GM15510 (cell line): Measurements from ENCODE around the gene KCNC2.

Experiments
- POLR2A ChIP-seq: IDR thresholded peaks from 3 replicates; pipeline ENCODE4 v1.6.1; 2011; ENCODE audit warnings: borderline replicate concordance; ENCODE audit not compliant: insufficient read length; ENCODE audit errors: extremely low read depth

KCNC2 gene

DNA sequence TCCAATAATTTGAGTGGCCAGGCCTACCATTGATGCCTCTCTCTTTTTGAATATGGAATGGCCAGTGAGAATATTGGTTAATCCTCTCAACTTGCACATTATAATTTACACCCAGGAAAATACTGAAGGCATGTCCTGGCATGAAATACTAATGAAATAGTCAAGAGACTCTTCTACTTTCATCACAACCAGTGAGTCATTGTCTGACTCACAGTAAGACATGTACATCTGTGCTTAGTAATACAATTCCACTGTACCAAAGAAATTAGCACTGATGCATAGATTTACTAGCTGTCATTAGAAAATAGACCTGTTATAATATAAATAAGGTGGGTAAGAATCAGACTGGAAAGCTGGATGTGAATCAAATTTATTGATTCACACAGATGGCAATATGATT is 31.6 kb downstream of the KCNC2 start:
- no peak for TF ChIP-seq POLR2A

GRCh38 chr12:75172611-75173010 is 37.0 kb downstream of the KCNC2 start:
- no peak for TF ChIP-seq POLR2A

DNA sequence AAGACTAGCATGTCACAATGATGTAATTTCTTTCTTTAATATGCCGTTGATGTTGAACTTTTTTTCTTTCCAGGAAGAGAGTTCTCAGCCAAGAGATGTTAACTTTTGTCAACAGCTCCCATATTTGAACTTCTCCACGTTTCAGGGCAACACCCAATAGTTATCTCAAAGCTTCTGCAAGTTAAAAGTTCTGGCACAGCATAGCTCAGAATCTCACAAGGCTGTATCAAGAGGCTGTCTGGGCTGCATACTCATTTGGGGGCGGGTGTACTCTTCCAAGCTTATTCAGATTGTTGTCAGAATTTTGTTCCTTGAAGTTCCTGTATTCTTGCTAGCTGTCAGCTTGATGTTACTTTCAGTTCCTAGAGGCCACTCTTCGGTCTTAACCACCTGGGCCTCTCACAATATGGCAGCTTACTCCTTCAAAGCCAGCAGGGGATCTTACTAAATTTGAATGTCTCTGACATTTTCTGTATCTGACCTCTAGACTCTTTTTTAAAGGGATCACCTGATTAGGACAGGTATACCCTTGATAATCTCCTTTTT is 38.9 kb downstream of the KCNC2 start:
- TF ChIP-seq POLR2A = no peak

- TF ChIP-seq POLR2A = no peak
These were observed 46.8 kb downstream of the KCNC2 start for GRCh38 chr12:75162845-75163244.

DNA sequence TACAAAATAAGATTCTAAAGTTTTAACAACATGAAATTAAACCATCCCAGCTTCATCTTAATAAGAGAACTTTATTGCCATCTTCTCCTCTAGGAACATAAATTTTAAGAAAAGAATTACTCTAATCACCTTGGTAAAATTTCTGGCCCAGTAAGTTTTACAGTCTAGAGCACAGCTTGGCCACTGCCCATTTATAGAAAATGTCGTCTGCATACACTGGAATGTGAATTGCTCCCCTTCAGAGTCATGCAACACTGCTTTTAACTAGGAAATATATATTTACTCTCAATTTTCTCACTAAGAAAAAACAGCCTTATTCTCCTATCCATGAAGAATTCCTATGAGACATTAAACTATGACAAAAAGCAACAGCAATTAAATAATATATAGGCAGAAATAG is 48.2 kb downstream of the KCNC2 start:
- TF ChIP-seq POLR2A = no peak

GRCh38 chr12:75157385-75157784 is 52.3 kb downstream of the KCNC2 start:
- TF ChIP-seq POLR2A = no peak

GRCh38 chr12:75155962-75156361 is 53.7 kb downstream of the KCNC2 start:
- TF ChIP-seq POLR2A = no peak

GRCh38 chr12:75154388-75154787 is 55.3 kb downstream of the KCNC2 start:
- TF ChIP-seq POLR2A = no peak

DNA sequence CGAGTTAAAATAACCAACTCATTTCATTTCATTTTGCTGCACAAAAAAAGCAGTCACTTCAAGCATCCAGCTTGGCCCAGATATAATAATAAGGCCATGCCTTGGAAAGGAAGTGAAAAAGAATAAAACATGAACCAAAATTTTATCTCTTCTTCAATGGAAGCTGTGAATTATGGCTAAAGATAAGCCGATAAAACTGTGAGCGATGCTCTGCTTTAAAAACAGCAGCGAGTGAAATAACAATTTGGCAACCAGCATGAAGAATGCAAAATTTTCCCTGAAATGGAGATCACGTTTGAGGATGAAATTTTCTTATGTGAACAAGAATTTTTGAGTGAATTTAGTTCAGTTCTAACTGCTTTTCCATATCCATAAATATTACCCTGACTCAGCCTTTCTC is 70.4 kb downstream of the KCNC2 start:
- TF ChIP-seq POLR2A = no peak

- TF ChIP-seq POLR2A = no peak
These were observed 71.7 kb downstream of the KCNC2 start for GRCh38 chr12:75137896-75138295.

DNA sequence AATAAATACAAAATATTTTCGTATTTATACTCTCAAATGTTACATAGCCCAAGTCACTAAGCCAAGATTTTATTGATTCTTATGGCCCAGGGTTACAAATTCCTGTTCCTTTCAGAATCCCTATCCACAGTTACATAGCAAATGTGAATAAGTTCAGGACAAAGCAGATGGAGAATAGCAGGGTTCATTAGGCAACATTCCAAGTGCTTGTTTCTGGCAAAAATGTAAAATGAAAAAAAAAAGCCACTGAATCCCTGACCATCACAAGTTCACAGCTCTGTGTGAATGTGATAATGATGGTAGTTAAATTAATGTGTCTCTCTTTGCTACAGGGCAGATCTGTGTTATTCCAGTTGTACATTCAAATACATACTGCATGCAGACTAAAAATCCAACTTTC is 74.6 kb downstream of the KCNC2 start:
- no peak for TF ChIP-seq POLR2A

- no peak for TF ChIP-seq POLR2A
These were observed 78.8 kb downstream of the KCNC2 start for GRCh38 chr12:75130811-75131210.

DNA sequence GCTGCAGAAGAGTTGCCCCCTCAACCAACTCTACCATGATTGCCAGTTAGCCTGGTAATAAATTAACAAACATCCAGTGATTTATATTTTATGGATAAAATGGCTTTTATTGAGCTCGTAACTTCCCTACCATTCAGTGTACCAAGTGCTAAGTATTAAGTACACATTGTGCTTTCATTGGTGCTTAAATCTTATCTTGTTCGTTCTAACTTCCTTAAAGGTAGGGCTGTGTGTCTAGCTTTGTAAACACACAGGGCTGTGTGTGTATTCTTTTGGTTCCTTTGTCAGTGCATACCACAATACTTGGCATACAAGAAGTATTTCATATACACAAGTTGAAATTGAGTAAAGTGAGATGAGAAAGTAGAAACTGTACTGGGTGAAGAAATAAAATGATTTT is 80.4 kb downstream of the KCNC2 start:
- no peak for TF ChIP-seq POLR2A

- no peak for TF ChIP-seq POLR2A
These were observed 88.5 kb downstream of the KCNC2 start for GRCh38 chr12:75121036-75121705.

GRCh38 chr12:75120311-75120711 is 89.3 kb downstream of the KCNC2 start:
- TF ChIP-seq POLR2A = no peak

DNA sequence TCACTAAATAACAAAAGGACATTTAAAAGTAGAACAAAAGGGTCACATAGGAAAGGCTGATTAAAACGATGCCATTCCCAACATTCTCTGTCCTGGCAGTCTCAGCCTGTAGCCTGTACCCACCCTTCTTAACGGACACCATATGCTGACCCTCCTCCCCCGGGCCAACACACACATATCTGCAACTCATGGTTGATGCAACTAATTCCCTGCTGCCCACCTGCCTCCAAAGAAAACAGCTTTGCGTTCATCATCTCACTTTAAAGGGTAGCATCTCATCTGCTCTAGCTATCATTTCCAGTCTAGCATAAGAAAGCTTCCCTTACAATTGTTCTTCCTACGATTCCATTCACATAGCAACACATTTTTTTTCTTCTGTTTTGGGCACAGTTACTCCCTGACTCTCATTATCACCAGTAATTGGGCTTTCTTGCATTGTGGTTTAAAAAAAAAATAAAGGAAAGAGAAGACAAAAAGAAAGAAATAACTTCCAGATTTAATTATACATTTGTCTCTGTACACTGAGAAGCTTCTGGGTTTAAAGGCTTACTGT is 92.9 kb downstream of the KCNC2 start:
- no peak for TF ChIP-seq POLR2A

- TF ChIP-seq POLR2A = no peak
These were observed 93.9 kb downstream of the KCNC2 start for GRCh38 chr12:75115748-75116147.

DNA sequence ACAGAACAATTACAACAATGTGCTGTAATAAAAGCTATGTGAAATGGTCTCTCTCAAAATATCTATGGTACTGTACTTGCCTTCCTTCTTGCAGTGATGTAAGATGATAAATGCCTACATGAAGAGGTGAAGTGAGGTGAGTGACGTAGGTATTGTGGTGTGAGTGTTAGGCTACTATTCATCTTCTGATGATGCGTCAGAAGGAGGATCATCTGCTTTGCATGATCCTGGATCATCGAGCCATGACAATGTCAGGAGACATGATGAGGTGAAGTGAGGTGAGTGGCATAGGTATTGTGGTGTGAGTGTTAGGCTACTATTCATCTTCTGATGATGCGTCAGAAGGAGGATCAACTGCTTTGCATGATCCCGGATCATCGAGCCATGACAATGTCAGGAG is 105.8 kb downstream of the KCNC2 start:
- no peak for TF ChIP-seq POLR2A

DNA sequence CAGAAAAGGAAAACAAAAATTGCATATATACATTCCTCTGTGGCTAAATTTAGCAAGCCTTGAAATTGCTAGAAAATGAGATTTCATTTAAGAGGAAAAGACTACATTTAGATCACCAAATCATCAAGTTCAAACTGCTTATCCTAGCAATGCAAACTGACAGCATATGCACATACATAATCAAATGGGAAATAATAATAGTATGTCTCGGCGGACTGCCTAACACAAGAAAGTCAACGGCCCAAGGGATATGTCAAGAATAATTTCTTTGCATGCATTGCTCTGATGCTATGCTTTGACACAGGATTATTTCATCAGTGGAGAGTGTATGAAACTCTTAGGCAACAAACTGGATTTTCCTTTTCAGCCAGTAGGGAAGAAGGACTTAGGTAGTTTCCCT is 107.9 kb downstream of the KCNC2 start:
- no peak for TF ChIP-seq POLR2A
